Vagina (tissue), 2 donors: ENCODE data around the gene CACNA1C. TPM values are rescaled to one million over a fixed set of nuclear protein-coding genes. Genes with fewer than 3 reads are reported as not detected.

Source experiments
- DNase-seq, 2 donors: peaks; one replicate each; pipeline ENCODE4 v3.0.0-alpha.2; 2017; ENCODE audit errors: extremely low spot score in 2 of 2
- H3K27ac ChIP-seq: fragments of 200-600 bp; sonication (generic); one replicate; pipeline ENCODE4 v1.5.1; 2019
- H3K27me3 ChIP-seq: fragments of 200-600 bp; sonication (generic); one replicate; pipeline ENCODE4 v1.5.1; 2019
- H3K36me3 ChIP-seq, 2 donors: fragments of 200-600 bp; sonication (generic); one replicate each; pipeline ENCODE4 v1.5.1; 2017 to 2019
- H3K4me1 ChIP-seq: fragments of 200-600 bp; sonication (generic); one replicate; pipeline ENCODE4 v1.5.1; 2019
- H3K4me3 ChIP-seq, 2 donors: fragments of 200-600 bp; sonication (generic); 1 replicate in 1 of 2; 2 replicates in 1 of 2; pipeline ENCODE4 v1.5.1; 2016 to 2019
- H3K9me3 ChIP-seq: fragments of 200-600 bp; sonication (generic); one replicate; pipeline ENCODE4 v1.5.1; 2019
- POLR2A ChIP-seq, 2 donors: fragments of 450-650 bp; IDR thresholded peaks; one replicate each; pipeline ENCODE4 v1.6.1; 2017; ENCODE audit warnings: antibody characterized with exemption in 2 of 2, mild to moderate bottlenecking in 2 of 2, moderate library complexity in 2 of 2
- POLR2AphosphoS5 ChIP-seq, 2 donors: sonication (generic); formaldehyde crosslinking; IDR thresholded peaks; one replicate each; pipeline ENCODE4 v1.9.0; 2017; ENCODE audit warnings: antibody characterized with exemption in 2 of 2, mild to moderate bottlenecking in 2 of 2, low read depth in 1 of 2; ENCODE audit not compliant: insufficient read depth in 1 of 2
- intact Hi-C: fragments of 100-400 bp; cut with DNase I; formaldehyde crosslinking; loops from one replicate; pipeline ENCODE4 v1.15.1; 2023
- total RNA-seq: library from RNA; depleted of rRNA; stranded (reverse); fragments of >200 nt; gene quantifications from one replicate; pipeline ENCODE4 v1.2.3, GENCODE V29; 2016
- TF ChIP-seq, protein P1 (sequence below), 3 experiments: fragments of 450-650 bp in 2 of 3; fragments of 200-600 bp in 1 of 3; sonication (generic) in 1 of 3; IDR thresholded peaks; one replicate each; pipeline ENCODE4 v1.5.1; 2017 to 2019; ENCODE audit warnings: antibody characterized with exemption in 3 of 3, mild to moderate bottlenecking in 2 of 3, moderate library complexity in 2 of 3

CACNA1C gene
- total RNA-seq, 1 donor from 2014 or later, result 9.8 TPM

DNA sequence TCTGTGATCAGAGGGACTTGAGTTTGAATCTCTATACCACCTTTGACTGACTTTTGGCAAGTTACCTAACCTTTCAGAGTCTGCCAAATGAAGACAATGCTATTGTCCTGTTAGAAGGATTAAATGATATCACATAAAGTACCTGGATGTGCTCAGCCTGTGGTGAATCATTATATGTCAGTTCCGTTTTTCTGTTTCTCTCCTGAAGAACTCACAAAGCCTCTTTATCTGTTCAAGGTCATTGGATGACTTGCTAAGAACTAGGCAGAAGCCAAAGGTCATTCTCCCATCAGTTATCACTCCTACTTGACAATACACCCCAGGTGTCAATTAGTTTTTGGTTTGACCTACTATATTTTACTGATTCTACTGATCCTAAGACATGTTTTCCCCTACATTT is 174.6 kb downstream of the CACNA1C start:
- Histone ChIP-seq H3K27me3 (no peaks in the 10 kb centered on the region), H3K27ac (no peak overlapping the region), H3K4me3 (no peak overlapping the region), H3K36me3 (no peaks in the 10 kb centered on the region), H3K9me3 (no peaks in the 10 kb centered on the region), H3K4me1 (no peaks in the 10 kb centered on the region)
- intact Hi-C loops, result no loop called here
- TF ChIP-seq POLR2A (IDR thresholded peaks at IDR 0.05), result no peak
- TF ChIP-seq POLR2AphosphoS5 (IDR thresholded peaks at IDR 0.05; ENCODE audit: insufficient read depth in 1 of 2, low read depth in 1 of 2), result no peak
- TF ChIP-seq, protein P1, sequence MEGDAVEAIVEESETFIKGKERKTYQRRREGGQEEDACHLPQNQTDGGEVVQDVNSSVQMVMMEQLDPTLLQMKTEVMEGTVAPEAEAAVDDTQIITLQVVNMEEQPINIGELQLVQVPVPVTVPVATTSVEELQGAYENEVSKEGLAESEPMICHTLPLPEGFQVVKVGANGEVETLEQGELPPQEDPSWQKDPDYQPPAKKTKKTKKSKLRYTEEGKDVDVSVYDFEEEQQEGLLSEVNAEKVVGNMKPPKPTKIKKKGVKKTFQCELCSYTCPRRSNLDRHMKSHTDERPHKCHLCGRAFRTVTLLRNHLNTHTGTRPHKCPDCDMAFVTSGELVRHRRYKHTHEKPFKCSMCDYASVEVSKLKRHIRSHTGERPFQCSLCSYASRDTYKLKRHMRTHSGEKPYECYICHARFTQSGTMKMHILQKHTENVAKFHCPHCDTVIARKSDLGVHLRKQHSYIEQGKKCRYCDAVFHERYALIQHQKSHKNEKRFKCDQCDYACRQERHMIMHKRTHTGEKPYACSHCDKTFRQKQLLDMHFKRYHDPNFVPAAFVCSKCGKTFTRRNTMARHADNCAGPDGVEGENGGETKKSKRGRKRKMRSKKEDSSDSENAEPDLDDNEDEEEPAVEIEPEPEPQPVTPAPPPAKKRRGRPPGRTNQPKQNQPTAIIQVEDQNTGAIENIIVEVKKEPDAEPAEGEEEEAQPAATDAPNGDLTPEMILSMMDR (IDR thresholded peaks at IDR 0.05), result no peak
- DNase-seq, result no peak

DNA sequence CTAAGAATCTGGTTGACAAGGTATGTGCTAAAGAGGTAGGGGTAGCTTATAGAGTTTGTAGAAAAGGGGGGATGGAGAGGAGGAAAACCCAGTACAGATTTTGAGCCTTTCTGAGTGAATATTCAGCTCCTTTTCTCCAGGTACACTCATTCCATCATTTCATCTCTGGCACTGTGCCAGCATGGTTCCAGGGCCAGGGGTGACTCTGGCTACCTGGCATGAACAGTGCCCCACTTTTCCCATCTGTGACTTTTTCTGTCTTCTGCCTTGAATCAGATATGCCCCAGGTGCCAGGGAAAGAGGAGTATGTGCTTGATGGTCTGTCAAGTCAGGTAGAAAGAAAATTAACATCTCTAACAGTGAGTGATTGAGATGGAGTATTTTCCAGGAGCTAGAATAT is 175.7 kb downstream of the CACNA1C start:
- no peaks in the 10 kb centered on the region for H3K36me3 ChIP-seq
- H3K9me3 ChIP-seq, result no peaks in the 10 kb centered on the region
- no peaks in the 10 kb centered on the region for H3K27me3 ChIP-seq
- no peak overlapping the region for H3K4me3 ChIP-seq
- no peak for DNase-seq
- no peak overlapping the region for H3K27ac ChIP-seq
- intact Hi-C loops, result no loop called here
- no peaks in the 10 kb centered on the region for H3K4me1 ChIP-seq
- TF ChIP-seq POLR2A (IDR thresholded peaks at IDR 0.05) (no peak), POLR2AphosphoS5 (IDR thresholded peaks at IDR 0.05; ENCODE audit: insufficient read depth in 1 of 2, low read depth in 1 of 2) (no peak)
- TF ChIP-seq, protein P1 (IDR thresholded peaks at IDR 0.05), result no peak

DNA sequence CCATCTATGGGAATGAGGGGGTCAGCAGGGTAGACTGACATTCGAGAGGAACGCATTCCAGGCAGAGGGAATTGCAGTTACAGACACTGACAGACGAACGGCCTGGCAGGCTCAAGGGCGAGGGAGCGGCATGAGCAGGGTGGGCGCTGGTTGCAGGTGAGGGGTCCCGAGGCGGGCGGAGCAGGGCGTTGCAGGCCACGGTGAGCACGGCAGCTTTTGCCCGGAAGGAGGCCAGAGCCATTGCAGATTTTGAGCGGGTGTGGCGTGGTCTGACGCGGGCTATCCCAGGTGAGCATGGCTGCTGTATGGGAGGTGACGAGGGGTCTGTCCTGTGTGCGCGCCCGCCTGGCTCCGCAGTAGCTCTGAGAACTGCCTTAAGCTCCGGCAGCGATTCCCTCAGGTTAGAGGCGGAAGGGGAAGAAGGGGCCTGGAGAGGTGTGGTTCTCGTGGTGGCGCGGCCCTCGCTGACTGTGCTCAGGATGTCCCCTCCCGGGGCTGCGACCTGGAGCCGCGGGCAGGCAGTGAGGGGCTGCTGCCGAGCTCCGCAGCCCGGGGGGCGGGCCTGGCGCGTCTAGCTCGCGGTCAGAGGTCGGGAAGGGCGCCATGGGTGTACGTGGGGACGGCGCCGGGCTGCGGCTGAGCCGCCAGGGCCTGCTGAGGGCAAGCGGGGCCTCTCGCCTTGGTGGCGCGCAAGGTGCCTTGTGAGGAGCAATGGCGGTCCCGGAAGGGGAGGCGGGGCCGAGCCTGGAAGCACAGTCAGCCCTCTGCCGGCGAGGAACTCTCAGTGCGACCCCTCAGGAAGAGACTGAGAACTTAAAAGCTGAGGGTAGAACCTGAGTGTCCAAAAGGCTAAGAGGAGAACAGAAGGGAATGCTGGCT is 177.1 kb downstream of the CACNA1C start:
- Histone ChIP-seq H3K27ac (no peak overlapping the region), H3K36me3 (no peaks in the 10 kb centered on the region), H3K4me1 (no peaks in the 10 kb centered on the region), H3K27me3 (no peaks in the 10 kb centered on the region), H3K4me3 (no peak overlapping the region), H3K9me3 (no peaks in the 10 kb centered on the region)
- no peak for TF ChIP-seq POLR2AphosphoS5 (IDR thresholded peaks at IDR 0.05; ENCODE audit: insufficient read depth in 1 of 2, low read depth in 1 of 2)
- no peak for TF ChIP-seq POLR2A (IDR thresholded peaks at IDR 0.05)
- TF ChIP-seq, protein P1 (IDR thresholded peaks at IDR 0.05), result no peak
- intact Hi-C loops, result no loop called here
- no peak for DNase-seq

DNA sequence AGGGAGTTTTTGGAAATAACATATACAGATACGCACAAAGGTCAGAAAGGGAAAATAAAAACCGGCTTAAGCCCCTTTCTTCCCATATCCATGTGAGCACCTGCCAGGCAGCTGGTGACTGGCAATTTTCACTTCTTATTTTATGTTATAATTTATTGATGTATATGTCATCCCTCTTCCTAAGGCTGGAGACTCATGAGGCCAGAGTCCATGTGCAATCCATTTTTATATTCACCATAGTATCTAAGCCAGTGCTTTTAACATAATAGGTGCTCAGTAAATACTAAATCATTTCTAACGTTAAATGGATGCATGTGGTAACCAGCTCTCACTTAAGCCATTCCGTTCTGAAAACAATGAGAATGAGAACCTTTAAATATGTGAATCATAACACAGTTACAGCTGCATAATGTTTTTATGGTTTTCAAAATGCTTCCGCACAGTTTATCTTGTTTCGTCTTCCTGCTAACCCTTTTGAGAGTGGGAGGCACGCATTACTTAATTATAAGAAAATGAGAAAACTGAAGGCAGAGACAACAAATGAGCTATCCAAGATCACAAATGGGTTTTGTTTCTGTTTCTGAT is 178.3 kb downstream of the CACNA1C start:
- intact Hi-C loops, result no loop called here
- Histone ChIP-seq H3K9me3 (no peaks in the 10 kb centered on the region), H3K4me1 (no peaks in the 10 kb centered on the region), H3K27ac (no peak overlapping the region), H3K36me3 (no peaks in the 10 kb centered on the region), H3K4me3 (no peak overlapping the region), H3K27me3 (no peaks in the 10 kb centered on the region)
- no peak for DNase-seq
- no peak for TF ChIP-seq POLR2AphosphoS5 (IDR thresholded peaks at IDR 0.05; ENCODE audit: insufficient read depth in 1 of 2, low read depth in 1 of 2)
- TF ChIP-seq POLR2A (IDR thresholded peaks at IDR 0.05), result no peak
- TF ChIP-seq, protein P1 (IDR thresholded peaks at IDR 0.05), result no peak

DNA sequence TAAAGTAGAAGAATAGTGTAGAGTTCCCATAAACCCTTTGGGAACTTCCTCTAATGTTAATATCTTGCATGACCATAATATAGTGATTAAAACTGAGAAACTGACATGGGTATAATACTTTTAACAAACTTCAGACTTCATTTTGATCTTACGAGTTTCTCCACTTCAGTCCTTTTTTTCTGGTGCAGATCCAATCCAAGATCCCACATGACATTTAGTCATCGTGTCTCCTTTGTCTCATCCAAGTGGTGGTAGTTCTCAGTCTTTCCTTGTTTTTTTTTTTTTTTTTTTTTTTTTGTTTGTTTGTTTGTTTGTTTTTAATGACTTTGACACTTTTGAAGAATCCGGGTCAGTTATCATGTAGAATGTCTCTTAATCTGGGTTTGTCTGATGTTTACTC is 179.2 kb downstream of the CACNA1C start:
- Histone ChIP-seq H3K27me3 (no peaks in the 10 kb centered on the region), H3K9me3 (no peaks in the 10 kb centered on the region), H3K36me3 (no peaks in the 10 kb centered on the region), H3K4me3 (no peak overlapping the region), H3K27ac (no peak overlapping the region), H3K4me1 (no peaks in the 10 kb centered on the region)
- intact Hi-C loops, result no loop called here
- TF ChIP-seq, protein P1 (IDR thresholded peaks at IDR 0.05), result no peak
- TF ChIP-seq POLR2AphosphoS5 (IDR thresholded peaks at IDR 0.05; ENCODE audit: insufficient read depth in 1 of 2, low read depth in 1 of 2), result no peak
- no peak for TF ChIP-seq POLR2A (IDR thresholded peaks at IDR 0.05)
- DNase-seq, result no peak
